B cell (primary cell): ENCODE results near the gene GRK3. TPM values are rescaled to one million over a fixed set of nuclear protein-coding genes. Genes with fewer than 3 reads are reported as not detected.
"Not testable (repeated sequence)": the region's sequence is repeated elsewhere in the genome, so short reads cannot be mapped to it uniquely, and the experiment has no call there.

Source experiments
- ATAC-seq: fragments of 200-7000 bp; cut with Tn5 transposase; one replicate; pipeline ENCODE4 v1.10.0; 2021; ENCODE audit warnings: low read depth, mild to moderate bottlenecking, moderate number of reproducible peaks, moderate library complexity
- CTCF ChIA-PET: fragments of 350-600 bp; sonication (Branson Sonifier 250); formaldehyde crosslinking; loops from one replicate; lab custom pipeline; 2021; ENCODE audit warnings: antibody characterized with exemption, inconsistent platforms; lab: Charles Lee
- POLR2A ChIA-PET: fragments of 350-600 bp; sonication (Branson Sonifier 250); formaldehyde crosslinking; loops from one replicate; lab custom pipeline; 2021; ENCODE audit warnings: antibody characterized with exemption; lab: Charles Lee
- DNase-seq: peaks from one replicate; pipeline ENCODE4 v3.0.0; 2013
- H2AFZ ChIP-seq: 2 replicates; pipeline ENCODE4 v1.6.1; 2012; ENCODE audit warnings: mild to moderate bottlenecking, low read depth, low read length; ENCODE audit not compliant: insufficient read depth, poor library complexity, severe bottlenecking
- H3K27ac ChIP-seq, 2 donors: 1 replicate in 1 of 2; 2 replicates in 1 of 2; pipeline ENCODE4 v1.5.1; 2012 to 2013; ENCODE audit warnings: low read length in 2 of 2, mild to moderate bottlenecking in 2 of 2, moderate library complexity in 1 of 2
- H3K27me3 ChIP-seq, 4 experiments: fragments of 200-600 bp in 1 of 4; sonication (generic) in 1 of 4; replicated peaks in 1 of 4; 1 replicate in 2 of 4; 2 replicates in 2 of 4; pipeline versions ENCODE4 v1.6.1 to v1.7.0; 2013 to 2016; ENCODE audit warnings: low read length in 3 of 4, mild to moderate bottlenecking in 2 of 4, mixed read lengths in 1 of 4, moderate library complexity in 1 of 4; ENCODE audit not compliant: insufficient read depth in 4 of 4, control insufficient read depth in 3 of 4; ENCODE audit errors: control extremely low read depth in 1 of 4
- H3K36me3 ChIP-seq, 2 experiments: replicated peaks in 1 of 2; 1 replicate in 1 of 2; 2 replicates in 1 of 2; pipeline versions ENCODE4 v1.6.1 to v1.7.1; 2013; ENCODE audit warnings: low read length in 1 of 2; ENCODE audit not compliant: insufficient read depth in 2 of 2, control insufficient read depth in 1 of 2; ENCODE audit errors: control extremely low read depth in 1 of 2, extremely low read depth in 1 of 2
- H3K4me1 ChIP-seq, 2 donors: fragments of 200-600 bp in 1 of 2; sonication (generic) in 1 of 2; 1 replicate in 1 of 2; 2 replicates in 1 of 2; pipeline versions ENCODE4 v1.5.1 to v1.6.1; 2013 to 2017; ENCODE audit warnings: low read length in 2 of 2; ENCODE audit not compliant: control insufficient read depth in 2 of 2, insufficient read depth in 2 of 2
- H3K4me2 ChIP-seq: replicated peaks from 2 replicates; pipeline ENCODE3; 2012; ENCODE audit warnings: mild to moderate bottlenecking, low read depth, low read length; ENCODE audit not compliant: poor library complexity, severe bottlenecking
- H3K4me3 ChIP-seq, 5 experiments: fragments of 200-600 bp in 1 of 5; sonication (generic) in 1 of 5; 1 replicate in 3 of 5; 2 replicates in 2 of 5; pipeline versions ENCODE4 v1.5.1 to v1.7.0; 2011 to 2016; ENCODE audit warnings: low read length in 4 of 5, mild to moderate bottlenecking in 4 of 5, low read depth in 2 of 5, control low read depth in 1 of 5, moderate library complexity in 1 of 5; ENCODE audit not compliant: insufficient read depth in 1 of 5; ENCODE audit errors: control extremely low read depth in 1 of 5, extremely low read depth in 1 of 5
- H3K79me2 ChIP-seq: fragments of 200-600 bp; sonication (generic); one replicate; pipeline ENCODE4 v1.6.0; 2016; ENCODE audit warnings: low read length; ENCODE audit not compliant: control insufficient read depth, insufficient read depth
- H3K9ac ChIP-seq: fragments of 200-600 bp; sonication (generic); 2 replicates; pipeline ENCODE4 v1.6.1; 2017; ENCODE audit warnings: mild to moderate bottlenecking, low read length, moderate library complexity
- H3K9me3 ChIP-seq, 3 donors: one replicate each; pipeline versions ENCODE4 v1.6.1 to v1.7.1; 2013; ENCODE audit warnings: low read length in 2 of 3; ENCODE audit not compliant: control insufficient read depth in 2 of 3, insufficient read depth in 1 of 3; ENCODE audit errors: control extremely low read depth in 1 of 3
- H4K20me1 ChIP-seq: 2 replicates; pipeline ENCODE4 v1.6.0; 2012; ENCODE audit warnings: mild to moderate bottlenecking, low read length; ENCODE audit not compliant: insufficient read depth, control insufficient read depth, poor library complexity, severe bottlenecking
- H3K27ac Mint-ChIP-seq: one replicate; pipeline ENCODE4 v1.8.0; 2021; ENCODE audit warnings: mixed read lengths
- H3K27me3 Mint-ChIP-seq: one replicate; pipeline ENCODE4 v1.8.0; 2021; ENCODE audit warnings: mixed read lengths
- H3K4me1 Mint-ChIP-seq: one replicate; pipeline ENCODE4 v1.8.0; 2021; ENCODE audit warnings: mixed read lengths
- H3K4me3 Mint-ChIP-seq: one replicate; pipeline ENCODE4 v1.8.0; 2021; ENCODE audit warnings: mixed read lengths
- H3K9me3 Mint-ChIP-seq: one replicate; pipeline ENCODE4 v1.8.0; 2022; ENCODE audit warnings: mixed read lengths; ENCODE audit not compliant: insufficient read depth
- EZH2 ChIP-seq: IDR thresholded peaks from 2 replicates; pipeline ENCODE4 v1.6.1; 2012; ENCODE audit warnings: borderline replicate concordance, low read depth, mild to moderate bottlenecking, moderate library complexity, low read length; ENCODE audit not compliant: insufficient read depth, poor library complexity, severe bottlenecking
- WGBS: methylation state at CpG from one replicate; pipeline ENCODE4 v1.1.5; 2013; ENCODE audit warnings: missing lambda C conversion rate; ENCODE audit not compliant: insufficient coverage; 5-methylcytosine and 5-hydroxymethylcytosine counted together
- intact Hi-C: fragments of 100-400 bp; cut with micrococcal nuclease; formaldehyde crosslinking; loops from one replicate; pipeline ENCODE4 v1.10.0; 2022
- polyA plus RNA-seq: library from polyadenylated mRNA; depleted of rRNA; stranded (reverse); fragments of >200 nt; gene quantifications from 2 replicates; pipeline ENCODE4 v1.2.3, GENCODE V29; 2012
- total RNA-seq, 2 donors: library from RNA; stranded (reverse); fragments of 120-200 nt in 1 of 2; gene quantifications; 1 replicate in 1 of 2; 2 replicates in 1 of 2; pipeline versions ENCODE4 v1.2.3 to v1.2.4, GENCODE V29; 2013 to 2022
- TF ChIP-seq, protein P1 (sequence below): fragments of 200-600 bp; IDR thresholded peaks from one replicate; pipeline ENCODE4 v1.8.0; 2022; ENCODE audit warnings: antibody characterized with exemption, mild to moderate bottlenecking

The GRK3 gene
- total and polyA plus RNA-seq, 2 donors (not counting 1 experiment from before 2014, with no cell fraction given): 17.6 to 61.0 TPM

DNA sequence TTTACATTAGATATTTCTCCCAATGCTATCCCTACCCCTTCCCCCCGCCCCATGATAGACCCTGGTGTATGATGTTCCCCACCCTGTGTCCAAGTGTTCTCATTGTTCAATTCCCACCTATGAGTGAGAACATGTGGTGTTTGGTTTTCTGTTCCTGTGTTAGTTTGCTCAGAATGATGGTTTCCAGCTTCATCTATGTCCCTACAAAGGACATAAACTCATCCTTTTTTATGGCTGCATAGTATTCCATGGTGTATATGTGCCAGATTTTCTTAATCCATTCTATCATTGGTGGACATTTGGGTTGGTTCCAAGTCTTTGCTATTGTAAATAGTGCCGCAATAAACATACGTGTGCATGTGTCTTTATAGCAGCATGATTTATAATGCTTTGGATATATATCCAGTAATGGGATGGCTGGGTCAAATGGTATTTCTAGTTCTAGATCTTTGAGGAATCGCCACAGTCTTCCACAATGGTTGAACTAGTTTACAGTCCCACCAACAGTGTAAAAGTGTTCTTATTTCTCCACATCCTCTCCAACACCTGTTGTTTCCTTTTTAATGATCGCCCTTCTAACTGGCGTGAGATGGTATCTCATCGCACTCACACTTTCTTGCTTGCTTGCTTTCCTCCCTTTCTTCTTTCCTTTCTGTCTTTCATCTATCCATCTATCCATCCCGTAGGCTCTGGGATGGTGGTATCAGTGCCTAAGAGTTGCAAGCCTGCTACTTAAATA, 7.7 kb downstream of the GRK3 start:
- H3K4me1 ChIP-seq: peaks cover 46% of the 10 kb centered on the region in 2 donors
- intact Hi-C loops: not testable (repeated sequence)
- peaks cover 76% of the 10 kb centered on the region for H3K4me1 Mint-ChIP-seq

DNA sequence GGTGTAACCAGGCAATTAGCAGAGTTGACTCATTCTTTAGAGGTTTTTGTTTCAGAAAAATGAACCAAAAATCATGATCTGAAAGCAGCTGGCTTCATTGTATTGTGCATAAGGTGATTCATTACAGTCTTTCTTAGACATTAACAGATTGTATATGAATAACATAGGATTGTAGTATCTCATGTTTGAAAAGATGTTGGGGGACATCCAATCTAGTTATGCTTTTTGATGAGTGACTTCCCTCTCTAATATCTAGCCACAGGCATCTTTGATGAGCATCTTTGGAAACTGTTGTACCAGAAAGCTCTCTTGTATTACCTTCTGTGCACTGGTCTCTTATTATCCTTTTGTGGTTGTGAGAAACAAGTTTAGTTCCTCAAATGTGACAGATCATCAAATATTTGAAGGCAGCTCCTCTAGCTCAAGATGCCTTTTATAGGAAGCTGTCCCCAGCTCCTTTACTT, 8.3 kb downstream of the GRK3 start:
- Mint-ChIP-seq H3K27me3 (no peaks in the 10 kb centered on the region), H3K4me1 (peaks cover 74% of the 10 kb centered on the region), H3K9me3 (no peaks in the 10 kb centered on the region), H3K27ac (peak overlapping the region; percentile 28), H3K4me3 (peak overlapping the region; percentile 42)
- Histone ChIP-seq H3K27me3 (no peaks in the 10 kb centered on the region), H3K9me3 (no peaks in the 10 kb centered on the region), H3K27ac (peak overlapping the region in 1 of 2 donors; percentile 1), H2AFZ (no peak overlapping the region), H3K79me2 (peaks cover 100% of the 10 kb centered on the region), H3K4me2 (peak overlapping the region; percentile 17), H3K36me3 (peaks cover 3 to 7% of the 10 kb centered on the region in 2 experiments), H3K4me3 (no peak overlapping the region), H4K20me1 (peaks cover 92% of the 10 kb centered on the region), H3K4me1 (peaks cover 40 to 42% of the 10 kb centered on the region in 2 donors), H3K9ac (no peak overlapping the region)
- intact Hi-C loops: no loop called here
- ATAC-seq: peak; percentile 31
- TF ChIP-seq, protein P1, sequence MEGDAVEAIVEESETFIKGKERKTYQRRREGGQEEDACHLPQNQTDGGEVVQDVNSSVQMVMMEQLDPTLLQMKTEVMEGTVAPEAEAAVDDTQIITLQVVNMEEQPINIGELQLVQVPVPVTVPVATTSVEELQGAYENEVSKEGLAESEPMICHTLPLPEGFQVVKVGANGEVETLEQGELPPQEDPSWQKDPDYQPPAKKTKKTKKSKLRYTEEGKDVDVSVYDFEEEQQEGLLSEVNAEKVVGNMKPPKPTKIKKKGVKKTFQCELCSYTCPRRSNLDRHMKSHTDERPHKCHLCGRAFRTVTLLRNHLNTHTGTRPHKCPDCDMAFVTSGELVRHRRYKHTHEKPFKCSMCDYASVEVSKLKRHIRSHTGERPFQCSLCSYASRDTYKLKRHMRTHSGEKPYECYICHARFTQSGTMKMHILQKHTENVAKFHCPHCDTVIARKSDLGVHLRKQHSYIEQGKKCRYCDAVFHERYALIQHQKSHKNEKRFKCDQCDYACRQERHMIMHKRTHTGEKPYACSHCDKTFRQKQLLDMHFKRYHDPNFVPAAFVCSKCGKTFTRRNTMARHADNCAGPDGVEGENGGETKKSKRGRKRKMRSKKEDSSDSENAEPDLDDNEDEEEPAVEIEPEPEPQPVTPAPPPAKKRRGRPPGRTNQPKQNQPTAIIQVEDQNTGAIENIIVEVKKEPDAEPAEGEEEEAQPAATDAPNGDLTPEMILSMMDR: no peak
- no peak for TF ChIP-seq EZH2
- no peak for DNase-seq
- ChIA-PET CTCF (interaction anchor here (0.9 to 1.9 kb wide), 3 partner anchors 27 to 96 kb away, joined by 3 to 17 read pairs (median 3); no protein-coding TSS in a partner anchor), POLR2A (interaction anchor here (0.8 kb wide), 1 partner anchor 8 kb away, joined by 3 read pairs; the partner anchor contains the start of gene GRK3)

More for the DNA sequence above, 7.7 kb downstream of the GRK3 start:
- POLR2A ChIA-PET: interaction anchor here (0.7 to 0.8 kb wide), 3 partner anchors 7 to 65 kb away, joined by 3 to 11 read pairs (median 8); partner anchors contain the start of gene GRK3
- not testable (repeated sequence) for H2AFZ ChIP-seq, ATAC-seq, DNase-seq, H3K36me3 ChIP-seq, H3K9me3 Mint-ChIP-seq, H3K4me3 ChIP-seq, H3K9ac ChIP-seq, H3K27me3 ChIP-seq, H3K9me3 ChIP-seq, H3K27me3 Mint-ChIP-seq
- Mint-ChIP-seq H3K4me3 (peak overlapping the region; percentile 42), H3K27ac (peak overlapping the region; percentile 56)
- H3K4me2 ChIP-seq: peak overlapping the region; percentile 17
- peaks cover 100% of the 10 kb centered on the region for H3K79me2 ChIP-seq
- no CpG with 5 or more reads among the region's 8 CpGs for WGBS
- H4K20me1 ChIP-seq: peaks cover 91% of the 10 kb centered on the region
- CTCF ChIA-PET: interaction anchor here (0.9 to 1.9 kb wide), 2 partner anchors 29 to 96 kb away, joined by 3 to 17 read pairs; no protein-coding TSS in a partner anchor
- H3K27ac ChIP-seq: peak overlapping the region in 1 of 2 donors; percentile 1
